Karpas-422 (cell line): ENCODE measurements around the gene GAL3ST3. TPM values are rescaled to one million over a fixed set of nuclear protein-coding genes. Genes with fewer than 3 reads are reported as not detected.

ENCODE experiments used
- DNase-seq: peaks from one replicate; pipeline ENCODE4 v3.0.0-alpha.2; 2015
- H2AFZ ChIP-seq: fragments of 200-600 bp; sonication (generic); 2 replicates; pipeline ENCODE4 v1.6.1; 2014; ENCODE audit warnings: antibody characterized with exemption, low read length, mixed read lengths
- H3K27ac ChIP-seq: fragments of 200-600 bp; sonication (generic); 2 replicates; pipeline ENCODE4 v1.5.1; 2014; ENCODE audit warnings: mild to moderate bottlenecking, low read length, moderate library complexity
- H3K27me3 ChIP-seq: fragments of 200-600 bp; sonication (generic); 2 replicates; pipeline ENCODE4 v1.6.1; 2014; ENCODE audit warnings: low read length, mixed read lengths
- H3K36me3 ChIP-seq: fragments of 200-600 bp; sonication (generic); 2 replicates; pipeline ENCODE4 v1.6.1; 2014; ENCODE audit warnings: low read length, mixed read lengths; ENCODE audit not compliant: insufficient read depth
- H3K4me1 ChIP-seq: fragments of 200-600 bp; sonication (generic); 2 replicates; pipeline ENCODE4 v1.6.1; 2014; ENCODE audit warnings: mild to moderate bottlenecking, low read length, mixed read lengths
- H3K4me2 ChIP-seq: fragments of 200-600 bp; sonication (generic); 2 replicates; pipeline ENCODE4 v1.6.1; 2014; ENCODE audit warnings: low read length, low read depth, mild to moderate bottlenecking; ENCODE audit not compliant: poor library complexity, severe bottlenecking
- H3K4me3 ChIP-seq: fragments of 200-600 bp; sonication (generic); 2 replicates; pipeline ENCODE4 v1.5.1; 2014; ENCODE audit warnings: mild to moderate bottlenecking, antibody characterized with exemption, low read length, mixed read lengths
- H3K79me2 ChIP-seq: fragments of 200-600 bp; sonication (generic); 2 replicates; pipeline ENCODE4 v1.6.1; 2014; ENCODE audit warnings: mild to moderate bottlenecking, low read length, mixed read lengths
- H3K9ac ChIP-seq: fragments of 200-600 bp; sonication (generic); 2 replicates; pipeline ENCODE4 v1.6.0; 2014; ENCODE audit warnings: low read length
- H3K9me2 ChIP-seq: fragments of 200-600 bp; sonication (generic), shearing (Covaris generic); replicated peaks from 2 replicates; pipeline ENCODE4 v1.6.0; 2014; ENCODE audit warnings: mild to moderate bottlenecking, low read length, moderate library complexity; ENCODE audit not compliant: insufficient read depth
- H3K9me3 ChIP-seq: fragments of 300-700, 200-600 bp; sonication (generic); 2 replicates; pipeline ENCODE4 v1.6.1; 2014; ENCODE audit warnings: low read length, mixed read lengths
- H4K20me1 ChIP-seq: fragments of 200-600 bp; sonication (generic); 2 replicates; pipeline ENCODE4 v1.6.1; 2014; ENCODE audit warnings: mild to moderate bottlenecking, antibody characterized with exemption, low read length, low read depth; ENCODE audit not compliant: insufficient read depth
- total RNA-seq: library from RNA; depleted of rRNA; stranded (reverse); fragments of >200 nt; shearing (Covaris generic); gene quantifications from 2 replicates; pipeline ENCODE4 v1.2.3, GENCODE V29; 2014; ENCODE audit warnings: low replicate concordance; rRNA removed

GAL3ST3 gene
- total RNA-seq, 1 experiment from 2014 or later: not detected

- H3K4me3 ChIP-seq: no peak overlapping the region
- H3K4me2 ChIP-seq: no peak overlapping the region
- H3K9ac ChIP-seq: no peak overlapping the region
- H4K20me1 ChIP-seq: peaks cover 23% of the 10 kb centered on the region
- peaks cover 36% of the 10 kb centered on the region for H3K79me2 ChIP-seq
- no peaks in the 10 kb centered on the region for H3K9me3 ChIP-seq
- H3K9me2 ChIP-seq: no peaks in the 10 kb centered on the region
- no peak overlapping the region for H2AFZ ChIP-seq
- DNase-seq: no peak
- peaks cover 20% of the 10 kb centered on the region for H3K36me3 ChIP-seq
- peaks cover 24% of the 10 kb centered on the region for H3K4me1 ChIP-seq
- no peaks in the 10 kb centered on the region for H3K27me3 ChIP-seq
- no peak overlapping the region for H3K27ac ChIP-seq
Observed at GRCh38 chr11:66004186-66004585, 44.8 kb downstream of the GAL3ST3 start.

DNA sequence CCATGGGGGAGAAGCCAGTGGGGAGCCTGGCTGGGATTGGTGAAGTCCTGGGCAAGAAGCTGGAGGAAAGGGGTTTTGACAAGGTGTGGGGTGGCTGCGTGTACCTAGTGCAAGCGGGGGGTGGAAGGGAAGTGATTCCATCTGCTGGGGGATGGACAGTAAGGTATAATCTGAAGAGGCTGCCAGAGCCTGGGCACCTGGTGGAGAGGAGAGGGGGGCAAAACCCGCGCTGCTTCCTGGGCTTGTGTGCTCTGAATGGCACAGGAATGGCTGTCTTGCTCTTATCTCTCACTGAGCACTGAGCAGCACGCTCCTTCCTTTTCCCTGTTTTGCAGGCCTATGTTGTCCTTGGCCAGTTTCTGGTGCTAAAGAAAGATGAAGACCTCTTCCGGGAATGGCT lies 45.7 kb downstream of the GAL3ST3 start:
- Histone ChIP-seq H3K79me2 (peaks cover 40% of the 10 kb centered on the region), H4K20me1 (peaks cover 23% of the 10 kb centered on the region), H3K27me3 (no peaks in the 10 kb centered on the region), H3K36me3 (peaks cover 29% of the 10 kb centered on the region), H3K4me1 (peaks cover 27% of the 10 kb centered on the region), H3K9ac (peak overlapping the region; percentile 94), H3K9me2 (no peaks in the 10 kb centered on the region), H3K27ac (no peak overlapping the region; the same call in 1 of the 2 replicates), H3K9me3 (no peaks in the 10 kb centered on the region), H2AFZ (no peak overlapping the region), H3K4me3 (peak overlapping the region; percentile 95), H3K4me2 (peak overlapping the region; percentile 89)
- no peak for DNase-seq

DNA sequence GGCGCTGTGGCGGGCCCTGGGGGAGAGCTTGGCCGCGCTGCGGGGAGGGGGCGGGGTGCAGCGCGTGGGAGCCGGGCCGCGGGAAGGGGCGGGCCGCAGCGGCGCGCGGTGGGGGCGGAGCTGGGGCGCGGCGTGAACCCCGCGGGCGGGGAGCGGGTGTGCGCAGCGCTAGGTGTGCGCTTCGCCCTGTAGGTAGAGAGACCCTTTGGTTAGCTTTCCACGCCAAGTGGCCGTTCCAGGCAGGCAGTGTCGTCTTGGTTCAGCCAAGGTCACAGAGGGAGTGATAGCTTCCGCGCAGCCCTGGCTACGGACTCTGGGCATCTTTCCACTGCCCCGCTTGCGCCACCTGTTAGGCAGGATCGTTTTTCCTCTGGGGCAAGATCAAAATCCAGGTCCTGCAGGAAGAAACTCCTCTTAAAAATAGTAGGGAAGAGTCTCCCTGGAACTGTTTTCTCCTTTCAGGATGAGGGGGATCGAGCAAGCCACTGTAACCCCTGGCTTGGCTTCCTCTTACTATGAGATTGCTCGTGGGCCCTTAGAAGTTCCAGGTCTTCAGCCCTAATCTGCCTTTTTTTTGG lies 46.2 kb downstream of the GAL3ST3 start:
- peaks cover 40% of the 10 kb centered on the region for H3K79me2 ChIP-seq
- H3K27me3 ChIP-seq: no peaks in the 10 kb centered on the region
- no peak overlapping the region for H2AFZ ChIP-seq
- peak overlapping the region; percentile 95 for H3K4me3 ChIP-seq
- DNase-seq: no peak
- peaks cover 27% of the 10 kb centered on the region for H3K4me1 ChIP-seq
- H3K9me3 ChIP-seq: no peaks in the 10 kb centered on the region
- peaks cover 23% of the 10 kb centered on the region for H4K20me1 ChIP-seq
- peak overlapping the region; percentile 84 for H3K27ac ChIP-seq
- H3K9me2 ChIP-seq: no peaks in the 10 kb centered on the region
- peak overlapping the region; percentile 89 for H3K4me2 ChIP-seq
- peak overlapping the region; percentile 94 for H3K9ac ChIP-seq
- peaks cover 34% of the 10 kb centered on the region for H3K36me3 ChIP-seq

DNA sequence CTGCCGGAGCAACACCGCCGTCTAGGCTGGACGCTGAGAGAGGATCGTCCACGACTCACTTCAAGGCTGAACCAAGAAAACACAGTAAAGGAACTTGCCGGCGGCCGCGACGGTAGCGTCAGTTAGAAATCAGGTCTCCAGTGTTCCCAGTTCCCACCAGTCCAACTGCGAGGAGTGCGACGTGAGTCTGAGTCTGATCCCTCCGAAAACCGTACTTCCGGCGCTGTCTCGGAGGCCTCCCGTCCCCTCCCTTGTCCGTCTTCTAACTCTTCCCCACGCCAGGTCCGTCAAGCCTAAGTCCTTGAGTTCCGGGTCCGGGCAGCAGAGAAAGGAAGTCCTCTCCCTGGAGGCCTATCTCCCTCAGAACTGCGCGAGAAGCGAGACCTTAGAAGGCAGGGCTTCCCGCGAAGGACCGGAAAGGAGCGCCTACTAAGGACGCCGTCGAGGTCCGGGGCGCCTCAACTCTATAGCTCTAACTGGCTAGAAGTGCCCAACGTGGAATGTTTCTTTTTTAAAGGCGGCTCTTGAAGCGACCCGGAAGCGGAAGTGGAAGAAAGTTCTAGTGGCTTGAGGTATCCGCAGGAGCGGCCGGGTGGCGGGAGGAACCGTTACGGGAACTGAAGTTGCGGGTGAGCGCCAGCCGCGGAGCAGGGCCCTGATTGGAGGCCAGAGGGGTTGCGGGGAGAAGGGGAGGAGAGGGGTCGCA lies 46.9 kb downstream of the GAL3ST3 start, which contains the start of the genes BANF1 and EIF1AD:
BANF1 (plus strand) TSS at position 562 of the 706 bp plus-strand sequence. CDS start 748 bp downstream, outside the sequence.
EIF1AD (minus strand) TSS at position 216 of the 706 bp plus-strand sequence. CDS start 1,768 bp downstream, outside the sequence.
- Histone ChIP-seq H3K4me3 (peak within 1 kb of the TSS; percentile 95), H3K79me2 (peaks cover 40% of the 10 kb centered on the region), H3K9me3 (no peaks in the 10 kb centered on the region), H4K20me1 (peaks cover 23% of the 10 kb centered on the region), H3K27me3 (no peaks in the 10 kb centered on the region), H2AFZ (0 out of 2 replicates have a peak within 1 kb of the TSS, but pooled peaks have one; percentile 68), H3K36me3 (peaks cover 40% of the 10 kb centered on the region), H3K4me2 (peak within 1 kb of the TSS; percentile 89), H3K9ac (peak within 1 kb of the TSS; percentile 94), H3K9me2 (no peaks in the 10 kb centered on the region), H3K4me1 (peaks cover 27% of the 10 kb centered on the region), H3K27ac (peak within 1 kb of the TSS; percentile 84)
- peak; percentile 99 for DNase-seq

DNA sequence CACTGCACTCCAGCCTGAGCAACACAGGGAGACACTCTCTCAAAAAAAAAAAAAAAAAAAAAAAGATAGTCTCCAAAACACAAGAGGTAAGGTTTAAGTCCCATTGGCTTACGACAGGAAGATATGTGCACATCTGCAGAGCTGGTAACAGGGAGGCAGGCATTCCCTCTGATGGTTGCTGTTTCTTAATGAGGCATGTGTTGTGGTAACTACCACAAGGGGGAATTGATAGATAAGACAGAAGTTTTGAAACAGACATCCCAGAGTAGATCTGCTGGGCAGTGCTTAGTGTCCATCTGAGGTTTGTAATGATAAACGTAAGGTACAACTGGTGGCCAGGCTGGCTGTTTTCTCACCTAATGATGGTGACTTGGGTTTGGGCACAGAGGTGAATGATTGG lies 51.7 kb downstream of the GAL3ST3 start:
- Histone ChIP-seq H3K9ac (no peak overlapping the region), H2AFZ (no peak overlapping the region), H3K36me3 (peaks cover 32% of the 10 kb centered on the region), H3K9me3 (no peaks in the 10 kb centered on the region), H3K79me2 (peaks cover 30% of the 10 kb centered on the region), H3K4me1 (peaks cover 21% of the 10 kb centered on the region), H4K20me1 (peaks cover 11% of the 10 kb centered on the region), H3K4me2 (no peak overlapping the region), H3K4me3 (no peak overlapping the region), H3K9me2 (no peaks in the 10 kb centered on the region), H3K27me3 (no peaks in the 10 kb centered on the region), H3K27ac (no peak overlapping the region)
- no peak for DNase-seq

GRCh38 chr11:65992056-65992455 lies 56.9 kb downstream of the GAL3ST3 start:
- H3K36me3 ChIP-seq: peaks cover 6% of the 10 kb centered on the region; the same call in 1 of the 2 replicates
- no peak for DNase-seq

More at GRCh38 chr11:65992056-65992455, 56.9 kb downstream of the GAL3ST3 start:
- no peak overlapping the region for H3K27ac ChIP-seq
- no peak overlapping the region for H3K9ac ChIP-seq
- H2AFZ ChIP-seq: no peak overlapping the region
- no peaks in the 10 kb centered on the region for H3K4me1 ChIP-seq
- no peak overlapping the region for H3K4me3 ChIP-seq
- no peaks in the 10 kb centered on the region for H4K20me1 ChIP-seq
- no peaks in the 10 kb centered on the region for H3K9me3 ChIP-seq
- H3K27me3 ChIP-seq: no peaks in the 10 kb centered on the region
- H3K9me2 ChIP-seq: no peaks in the 10 kb centered on the region
- H3K4me2 ChIP-seq: no peak overlapping the region
- no peaks in the 10 kb centered on the region for H3K79me2 ChIP-seq

Other genes starting within 250 kb of the GAL3ST3 start
- not detected in 2 replicates for gene SNX32, start 215.2 kb downstream of the GAL3ST3 start, total RNA-seq
- 514 and 827 TPM in 2 replicates for gene CFL1, start 191.0 kb downstream of the GAL3ST3 start, total RNA-seq
- 41.3 and 89.0 TPM in 2 replicates for gene MUS81, start 188.7 kb downstream of the GAL3ST3 start, total RNA-seq
- 1.3 and 2.6 TPM in 2 replicates for gene EFEMP2, start 176.4 kb downstream of the GAL3ST3 start, total RNA-seq
- not detected in 2 replicates for gene CTSW, start 169.3 kb downstream of the GAL3ST3 start, total RNA-seq
- 207 and 248 TPM in 2 replicates for gene FIBP, start 160.7 kb downstream of the GAL3ST3 start, total RNA-seq
- 21.3 and 56.7 TPM in 2 replicates for gene CCDC85B, start 158.5 kb downstream of the GAL3ST3 start, total RNA-seq
- not detected in 2 replicates for gene FOSL1, start 148.8 kb downstream of the GAL3ST3 start, total RNA-seq
- 7.3 and 11.0 TPM in 2 replicates for gene C11orf68, start 130.1 kb downstream of the GAL3ST3 start, total RNA-seq
- gene DRAP1, start 129.7 kb downstream of the GAL3ST3 start, total RNA-seq: 66.2 and 111 TPM in 2 replicates
- gene TSGA10IP, start 103.7 kb downstream of the GAL3ST3 start, total RNA-seq: not detected in 2 replicates
- 23.1 and 63.2 TPM in 2 replicates for gene SART1, start 87.4 kb downstream of the GAL3ST3 start, total RNA-seq
- gene EIF1AD, start 47.0 kb downstream of the GAL3ST3 start, total RNA-seq: 39.4 and 57.0 TPM in 2 replicates
- gene BANF1, start 46.7 kb downstream of the GAL3ST3 start, total RNA-seq: 44.3 and 84.2 TPM in 2 replicates
- gene CST6, start 37.2 kb downstream of the GAL3ST3 start, total RNA-seq: not detected in 2 replicates
- not detected in 2 replicates for gene CATSPER1, start 22.7 kb downstream of the GAL3ST3 start, total RNA-seq
- gene SF3B2, start 3.2 kb upstream of the GAL3ST3 start, total RNA-seq: 89.0 and 166 TPM in 2 replicates
- 60.5 and 81.1 TPM in 2 replicates for gene PACS1, start 21.1 kb upstream of the GAL3ST3 start, total RNA-seq
- gene KLC2, start 208.5 kb upstream of the GAL3ST3 start, total RNA-seq: 12.9 and 18.5 TPM in 2 replicates
- 56.2 and 64.3 TPM in 2 replicates for gene RAB1B, start 219.5 kb upstream of the GAL3ST3 start, total RNA-seq
- 0.34 and 6.6 TPM in 2 replicates for gene CNIH2, start 229.0 kb upstream of the GAL3ST3 start, total RNA-seq
- 145 and 154 TPM in 2 replicates for gene YIF1A, start 240.0 kb upstream of the GAL3ST3 start, total RNA-seq
- not detected in 2 replicates for gene TMEM151A, start 242.7 kb upstream of the GAL3ST3 start, total RNA-seq